Measurements from ENCODE around the gene PIR.

The PIR gene

GRCh38 chrX:15475486-15475885 is 17.6 kb downstream of the PIR start:
- DNase-seq: no peak

GRCh38 chrX:15475021-15475420 is 18.1 kb downstream of the PIR start:
- no peak for DNase-seq

- no peak for DNase-seq
Measured at GRCh38 chrX:15474028-15474427, 19.1 kb downstream of the PIR start.

GRCh38 chrX:15472531-15472930 is 20.6 kb downstream of the PIR start:
- DNase-seq: no peak

GRCh38 chrX:15471028-15471427 is 22.1 kb downstream of the PIR start:
- DNase-seq: peak; percentile 46

- DNase-seq: no peak
Measured at GRCh38 chrX:15469613-15470012, 23.5 kb downstream of the PIR start.

GRCh38 chrX:15468036-15468435 is 25.1 kb downstream of the PIR start:
- DNase-seq: peak; percentile 32

GRCh38 chrX:15465896-15466651 is 27.1 kb downstream of the PIR start:
- no peak for DNase-seq

GRCh38 chrX:15465347-15465746 is 27.8 kb downstream of the PIR start:
- no peak for DNase-seq

- DNase-seq: no peak
Measured at GRCh38 chrX:15464704-15465103, 28.4 kb downstream of the PIR start.

- no peak for DNase-seq
Measured at GRCh38 chrX:15451913-15452312, 41.2 kb downstream of the PIR start.

GRCh38 chrX:15448010-15448639 is 45.0 kb downstream of the PIR start:
- DNase-seq: no peak

- DNase-seq: no peak
Measured at GRCh38 chrX:15441464-15441863, 51.7 kb downstream of the PIR start.

GRCh38 chrX:15438332-15438731 is 54.8 kb downstream of the PIR start:
- no peak for DNase-seq

- DNase-seq: no peak
Measured at GRCh38 chrX:15437724-15438123, 55.4 kb downstream of the PIR start.

GRCh38 chrX:15435836-15436619 is 57.1 kb downstream of the PIR start:
- no peak for DNase-seq

GRCh38 chrX:15434205-15434604 is 58.9 kb downstream of the PIR start:
- no peak for DNase-seq

GRCh38 chrX:15430584-15430983 is 62.5 kb downstream of the PIR start:
- no peak for DNase-seq

GRCh38 chrX:15430076-15430475 is 63.1 kb downstream of the PIR start:
- no peak for DNase-seq

- DNase-seq: no peak
Measured at GRCh38 chrX:15425024-15425423, 68.1 kb downstream of the PIR start.

- no peak for DNase-seq
Measured at GRCh38 chrX:15418707-15419181, 74.4 kb downstream of the PIR start.

- DNase-seq: no peak
Measured at GRCh38 chrX:15418041-15418706, 75.0 kb downstream of the PIR start.
